ENCODE results near the gene ST3GAL6. TPM values are rescaled to one million over a fixed set of nuclear protein-coding genes. Genes with fewer than 3 reads are reported as not detected.

The ST3GAL6 gene
- total RNA-seq, 1 donor from 2014 or later, result 6.5 TPM

DNA sequence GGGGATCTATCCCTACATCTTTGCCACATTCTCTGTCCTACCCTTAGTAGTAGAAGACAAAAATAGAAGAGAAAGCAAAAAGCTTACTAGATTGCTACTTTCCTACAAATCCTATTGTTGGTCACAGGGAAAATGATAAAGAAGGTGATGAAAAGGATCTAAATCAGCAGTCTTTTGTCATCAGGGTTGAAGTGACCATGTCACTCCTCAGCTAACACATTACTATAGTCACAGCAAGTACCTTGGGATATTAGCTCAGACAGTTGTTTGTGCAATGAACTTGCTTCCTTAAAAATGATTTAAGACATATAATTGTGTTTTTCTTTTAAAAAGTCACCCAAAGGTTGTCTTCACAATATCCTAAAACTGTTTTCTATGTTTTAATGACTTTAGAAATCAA, 6.3 kb downstream of the ST3GAL6 start:
- H3K9me3 Mint-ChIP-seq (ENCODE audit: unreplicated experiment), result no peaks in the 10 kb centered on the region
- no peak for DNase-seq (ENCODE audit: low spot score)
- H3K27me3 Mint-ChIP-seq (ENCODE audit: unreplicated experiment), result no peaks in the 10 kb centered on the region
- peaks cover 14% of the 10 kb centered on the region for H3K4me1 Mint-ChIP-seq (ENCODE audit: unreplicated experiment)
- H3K36me3 Mint-ChIP-seq (ENCODE audit: low read depth, unreplicated experiment), result no peaks in the 10 kb centered on the region
- no peak overlapping the region for H3K4me3 Mint-ChIP-seq (ENCODE audit: unreplicated experiment)
- H3K27ac Mint-ChIP-seq (ENCODE audit: unreplicated experiment), result no peak overlapping the region
- TF ChIP-seq, protein P1, sequence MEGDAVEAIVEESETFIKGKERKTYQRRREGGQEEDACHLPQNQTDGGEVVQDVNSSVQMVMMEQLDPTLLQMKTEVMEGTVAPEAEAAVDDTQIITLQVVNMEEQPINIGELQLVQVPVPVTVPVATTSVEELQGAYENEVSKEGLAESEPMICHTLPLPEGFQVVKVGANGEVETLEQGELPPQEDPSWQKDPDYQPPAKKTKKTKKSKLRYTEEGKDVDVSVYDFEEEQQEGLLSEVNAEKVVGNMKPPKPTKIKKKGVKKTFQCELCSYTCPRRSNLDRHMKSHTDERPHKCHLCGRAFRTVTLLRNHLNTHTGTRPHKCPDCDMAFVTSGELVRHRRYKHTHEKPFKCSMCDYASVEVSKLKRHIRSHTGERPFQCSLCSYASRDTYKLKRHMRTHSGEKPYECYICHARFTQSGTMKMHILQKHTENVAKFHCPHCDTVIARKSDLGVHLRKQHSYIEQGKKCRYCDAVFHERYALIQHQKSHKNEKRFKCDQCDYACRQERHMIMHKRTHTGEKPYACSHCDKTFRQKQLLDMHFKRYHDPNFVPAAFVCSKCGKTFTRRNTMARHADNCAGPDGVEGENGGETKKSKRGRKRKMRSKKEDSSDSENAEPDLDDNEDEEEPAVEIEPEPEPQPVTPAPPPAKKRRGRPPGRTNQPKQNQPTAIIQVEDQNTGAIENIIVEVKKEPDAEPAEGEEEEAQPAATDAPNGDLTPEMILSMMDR (IDR thresholded peaks at IDR 0.05; ENCODE audit: unreplicated experiment), result no peak

DNA sequence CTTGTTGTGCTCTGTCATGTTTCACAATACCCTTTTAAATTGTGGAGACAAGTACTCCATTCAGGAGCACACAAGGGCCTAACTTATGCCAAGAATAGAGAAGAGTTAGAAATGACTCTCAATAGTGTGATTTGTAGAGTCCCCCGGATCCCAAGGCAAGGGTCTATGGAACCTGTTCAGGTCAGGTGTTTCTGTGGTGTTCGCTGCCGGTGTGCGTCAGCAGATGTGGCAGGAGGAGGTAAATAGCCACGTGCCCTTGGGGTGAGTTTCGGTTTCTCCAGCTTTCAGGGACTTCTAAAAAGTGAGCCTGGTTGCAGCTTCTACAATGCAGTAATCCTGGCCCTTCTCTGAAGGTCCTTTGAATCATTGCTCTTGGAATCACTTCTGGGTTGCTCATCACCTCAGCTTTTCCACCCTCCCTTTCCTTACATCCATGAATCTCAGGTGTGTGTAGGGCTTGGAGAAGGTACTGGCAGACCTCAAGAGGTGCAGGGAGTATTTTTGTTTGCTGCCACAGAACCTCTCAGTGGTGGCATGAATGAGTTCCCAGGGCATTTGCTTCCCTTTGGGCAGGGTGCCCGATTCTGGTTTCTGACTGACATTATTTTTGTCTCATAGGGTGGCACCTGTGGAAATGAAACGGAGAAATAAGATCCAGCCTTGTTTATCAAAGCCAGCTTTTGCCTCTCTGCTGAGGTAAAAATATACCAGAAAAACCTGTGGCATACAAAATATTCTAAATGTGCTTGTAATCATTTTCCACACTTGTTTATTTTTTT, 7.3 kb downstream of the ST3GAL6 start:
- Mint-ChIP-seq H3K27ac (ENCODE audit: unreplicated experiment) (no peak overlapping the region), H3K36me3 (ENCODE audit: low read depth, unreplicated experiment) (no peaks in the 10 kb centered on the region), H3K9me3 (ENCODE audit: unreplicated experiment) (no peaks in the 10 kb centered on the region), H3K4me1 (ENCODE audit: unreplicated experiment) (peaks cover 6% of the 10 kb centered on the region), H3K27me3 (ENCODE audit: unreplicated experiment) (no peaks in the 10 kb centered on the region), H3K4me3 (ENCODE audit: unreplicated experiment) (no peak overlapping the region)
- DNase-seq (ENCODE audit: low spot score), result no peak
- TF ChIP-seq, protein P1 (IDR thresholded peaks at IDR 0.05; ENCODE audit: unreplicated experiment), result no peak

GRCh38 chr3:98772022-98772421, 8.9 kb downstream of the ST3GAL6 start:
- Mint-ChIP-seq H3K27me3 (ENCODE audit: unreplicated experiment) (peaks cover 1% of the 10 kb centered on the region), H3K9me3 (ENCODE audit: unreplicated experiment) (no peaks in the 10 kb centered on the region), H3K27ac (ENCODE audit: unreplicated experiment) (no peak overlapping the region), H3K4me1 (ENCODE audit: unreplicated experiment) (no peaks in the 10 kb centered on the region), H3K36me3 (ENCODE audit: low read depth, unreplicated experiment) (no peaks in the 10 kb centered on the region), H3K4me3 (ENCODE audit: unreplicated experiment) (no peak overlapping the region)
- TF ChIP-seq, protein P1 (IDR thresholded peaks at IDR 0.05; ENCODE audit: unreplicated experiment), result no peak
- DNase-seq (ENCODE audit: low spot score), result no peak

DNA sequence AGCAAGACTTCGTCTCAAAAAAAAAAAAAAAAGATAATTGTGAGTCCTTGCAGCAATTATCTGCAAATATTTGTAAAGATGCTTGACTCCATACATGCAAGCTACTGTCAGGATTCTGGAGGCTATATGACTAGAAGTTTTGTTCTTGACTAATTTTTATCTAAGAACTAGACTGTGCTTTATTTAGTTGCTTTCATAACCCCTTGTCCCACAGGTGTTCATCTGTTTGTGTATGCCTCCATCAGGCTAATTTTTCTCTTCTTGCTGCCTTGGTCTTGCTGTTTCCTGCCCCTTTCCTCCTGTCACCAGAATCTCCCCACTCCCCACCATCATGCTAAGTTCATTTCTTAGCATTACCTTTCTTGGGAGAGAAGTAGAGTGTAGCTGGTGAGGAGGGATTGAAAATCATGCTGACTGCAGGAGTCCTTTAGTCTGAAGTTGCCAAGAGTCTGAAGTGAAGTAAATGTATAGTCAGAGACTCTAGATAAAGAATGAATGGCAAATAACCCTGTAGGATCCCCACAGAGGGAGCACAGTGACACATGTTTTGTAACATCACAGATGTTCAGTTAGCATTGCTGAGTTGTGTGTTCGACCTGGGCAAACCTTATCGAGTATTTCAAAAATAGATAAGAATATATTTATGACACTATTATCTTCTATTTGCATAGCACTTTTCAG, 12.5 kb downstream of the ST3GAL6 start:
- H3K9me3 Mint-ChIP-seq (ENCODE audit: unreplicated experiment), result no peaks in the 10 kb centered on the region
- no peak for DNase-seq (ENCODE audit: low spot score)
- H3K36me3 Mint-ChIP-seq (ENCODE audit: low read depth, unreplicated experiment), result no peaks in the 10 kb centered on the region
- H3K27ac Mint-ChIP-seq (ENCODE audit: unreplicated experiment), result no peak overlapping the region
- peaks cover 3% of the 10 kb centered on the region for H3K27me3 Mint-ChIP-seq (ENCODE audit: unreplicated experiment)
- TF ChIP-seq, protein P1 (IDR thresholded peaks at IDR 0.05; ENCODE audit: unreplicated experiment), result no peak
- peaks cover 3% of the 10 kb centered on the region for H3K4me1 Mint-ChIP-seq (ENCODE audit: unreplicated experiment)
- H3K4me3 Mint-ChIP-seq (ENCODE audit: unreplicated experiment), result no peak overlapping the region

GRCh38 chr3:98776140-98776493, 13.0 kb downstream of the ST3GAL6 start:
- TF ChIP-seq, protein P1 (IDR thresholded peaks at IDR 0.05; ENCODE audit: unreplicated experiment), result no peak
- Mint-ChIP-seq H3K4me1 (ENCODE audit: unreplicated experiment) (peaks cover 3% of the 10 kb centered on the region), H3K36me3 (ENCODE audit: low read depth, unreplicated experiment) (no peaks in the 10 kb centered on the region), H3K4me3 (ENCODE audit: unreplicated experiment) (no peak overlapping the region), H3K27ac (ENCODE audit: unreplicated experiment) (no peak overlapping the region), H3K9me3 (ENCODE audit: unreplicated experiment) (no peaks in the 10 kb centered on the region), H3K27me3 (ENCODE audit: unreplicated experiment) (peaks cover 3% of the 10 kb centered on the region)
- DNase-seq (ENCODE audit: low spot score), result no peak

Measured in endothelial cell (in vitro differentiated cells).